ENCODE measurements around the gene HDAC11. TPM values are rescaled to one million over a fixed set of nuclear protein-coding genes. Genes with fewer than 3 reads are reported as not detected.
A peak's percentile ranks its signal among the peaks of the same experiment; 100 is the strongest.

The HDAC11 gene
- total RNA-seq, 1 experiment from 2014 or later: 7.1 TPM

DNA sequence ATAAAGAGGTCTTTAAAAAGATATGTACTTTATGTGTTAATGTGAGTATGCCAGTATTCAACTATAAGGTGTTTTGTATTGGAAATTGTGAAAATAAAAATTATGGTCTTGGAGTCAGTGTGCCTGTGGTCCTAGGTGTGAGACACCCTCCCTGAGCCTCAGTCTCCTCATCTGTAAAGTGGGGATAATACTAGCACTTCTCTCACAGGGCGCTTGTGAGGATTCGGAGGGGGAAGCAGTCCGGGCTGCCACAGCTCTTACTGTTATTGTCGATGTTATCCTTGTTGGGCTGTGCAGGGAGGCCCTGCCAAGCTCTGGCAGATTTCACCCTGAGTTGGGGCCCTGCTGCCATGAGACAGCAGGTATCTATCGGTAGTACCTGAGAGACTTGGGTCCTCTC, 42.1 kb downstream of the HDAC11 start:
- DNase-seq (ENCODE audit: low read depth): no peak

DNA sequence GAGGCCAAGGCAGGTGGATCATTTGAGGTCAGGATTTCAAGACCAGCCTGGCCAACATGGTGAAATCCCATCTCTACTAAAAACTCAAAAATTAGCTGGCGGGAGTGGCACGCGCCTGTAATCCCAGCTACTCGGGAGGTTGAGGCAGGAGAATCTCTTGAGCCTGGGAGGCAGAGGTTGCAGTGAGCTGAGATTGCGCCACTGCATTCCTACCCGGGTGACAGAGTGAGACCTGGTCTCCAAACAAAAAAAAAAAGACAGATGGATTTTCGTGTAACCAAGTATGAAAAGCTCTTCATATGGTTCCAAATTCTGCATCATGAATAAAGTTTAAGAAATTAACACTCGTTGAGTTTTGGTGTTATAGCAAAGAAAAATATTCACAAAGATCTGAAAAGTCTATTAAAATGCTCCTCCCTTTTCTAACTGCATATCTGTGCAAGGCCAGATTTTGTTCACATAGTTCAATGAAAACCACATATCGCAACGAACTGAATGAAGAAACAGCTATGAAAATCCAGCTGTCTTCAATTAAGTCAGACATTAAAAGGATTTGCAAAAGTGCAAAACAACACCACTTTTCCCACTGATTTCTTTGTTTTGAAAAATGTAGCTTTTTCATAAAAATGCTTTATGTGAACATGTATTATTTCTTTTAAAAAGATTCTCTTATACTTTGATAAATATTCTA, 45.0 kb downstream of the HDAC11 start:
- DNase-seq (ENCODE audit: low read depth): peak; percentile 22

DNA sequence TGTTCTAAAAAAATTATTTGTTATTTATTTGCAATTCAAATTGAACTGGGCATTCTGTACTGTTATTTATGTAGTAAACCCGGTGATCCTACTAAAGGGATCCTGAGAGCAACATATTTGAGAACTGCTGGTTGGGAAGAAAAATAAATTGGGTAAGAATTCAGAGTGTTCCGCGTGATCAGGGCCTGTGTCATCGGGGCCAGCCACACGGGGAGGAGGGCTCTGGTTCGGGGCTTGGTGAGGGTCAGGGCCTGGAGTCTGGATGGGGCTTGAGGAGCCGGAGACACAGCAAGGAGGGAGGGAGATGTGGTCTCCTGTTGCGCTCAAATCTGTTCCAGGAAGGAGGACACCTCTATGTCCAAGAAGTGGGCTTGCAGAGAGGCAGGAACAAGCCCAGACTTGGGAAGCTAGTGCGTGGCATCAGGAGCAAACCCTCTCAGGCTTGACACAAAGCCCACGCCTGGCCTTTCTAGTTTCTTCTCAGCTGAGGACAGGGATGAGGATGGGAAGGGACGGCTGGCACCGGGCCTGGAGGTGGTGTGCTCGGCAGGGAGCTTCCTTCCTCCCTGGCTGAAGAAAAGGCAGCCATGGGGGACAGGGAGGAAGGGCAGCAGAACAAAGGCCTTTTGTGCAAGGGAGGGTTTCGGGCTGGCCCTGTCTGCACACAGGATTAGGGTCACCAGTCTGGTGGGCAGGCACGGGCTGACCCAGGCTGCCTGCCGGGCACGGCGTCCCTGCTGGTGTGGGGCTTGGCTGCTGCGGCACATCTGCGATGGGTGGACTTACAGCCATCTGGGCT, 45.9 kb downstream of the HDAC11 start:
- no peak for DNase-seq (ENCODE audit: low read depth)

DNA sequence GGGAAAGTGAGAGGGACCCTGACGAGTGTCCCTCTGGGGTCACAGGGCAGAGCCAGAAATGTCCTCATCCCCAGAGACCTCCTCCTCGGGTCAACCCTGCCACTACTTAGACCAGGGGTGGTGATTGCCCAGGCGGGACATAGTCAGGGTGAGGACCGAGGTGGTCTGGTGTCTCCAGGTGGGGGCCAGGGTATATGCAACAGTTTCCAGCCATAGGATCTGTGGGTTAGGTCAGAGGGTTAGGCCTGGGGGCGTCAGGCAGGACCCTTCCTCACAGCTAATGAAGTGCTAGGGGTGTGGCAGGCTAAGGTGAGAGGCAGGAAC, 46.5 kb downstream of the HDAC11 start:
- no peak for DNase-seq (ENCODE audit: low read depth)

- no peak for DNase-seq (ENCODE audit: low read depth)
These were observed 48.2 kb downstream of the HDAC11 start for GRCh38 chr3:13528217-13528867.

DNA sequence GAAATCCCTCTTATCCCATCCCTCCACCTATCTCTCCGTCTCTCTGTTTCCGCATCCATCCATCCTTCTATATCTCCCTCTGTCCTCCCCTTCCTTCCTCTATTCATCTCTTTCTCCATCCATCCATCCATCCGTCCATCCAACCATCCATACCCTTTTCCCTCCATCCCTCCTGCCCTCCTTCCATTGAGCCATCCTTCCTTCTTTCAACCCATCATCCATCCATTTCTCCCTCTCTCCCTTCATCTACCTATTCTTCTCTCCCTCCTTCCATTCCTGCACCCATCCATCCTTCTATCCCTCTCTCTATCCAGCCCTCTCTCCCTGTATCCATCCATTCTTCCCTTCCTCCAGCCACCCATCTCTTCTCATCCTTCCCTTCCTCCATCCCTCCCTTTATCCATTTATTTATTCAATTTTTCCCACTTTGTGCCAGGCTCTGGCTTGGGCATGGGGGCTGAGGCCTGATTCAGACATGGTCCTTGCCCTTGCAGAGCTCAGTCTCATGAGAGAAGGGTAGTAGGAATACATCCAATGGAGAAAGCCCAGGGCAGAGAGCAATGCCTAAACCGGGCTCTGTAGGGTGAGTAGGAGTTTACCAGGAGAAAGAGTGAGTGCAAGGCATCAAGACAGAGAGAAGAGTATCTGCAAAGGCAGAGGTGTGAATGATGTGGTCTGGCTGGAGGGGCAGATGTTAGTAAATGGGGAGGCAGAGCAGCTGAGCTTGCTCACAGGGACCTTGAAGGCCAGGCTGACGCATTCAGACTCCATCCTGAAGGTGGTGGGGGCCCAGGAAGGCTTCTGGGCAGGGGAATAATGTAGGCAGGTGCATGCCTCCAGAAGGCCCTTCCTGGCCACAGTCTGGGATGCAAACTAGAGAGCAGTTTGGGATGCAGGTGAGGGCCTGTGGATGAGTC, 49.3 kb downstream of the HDAC11 start:
- no peak for DNase-seq (ENCODE audit: low read depth)

DNA sequence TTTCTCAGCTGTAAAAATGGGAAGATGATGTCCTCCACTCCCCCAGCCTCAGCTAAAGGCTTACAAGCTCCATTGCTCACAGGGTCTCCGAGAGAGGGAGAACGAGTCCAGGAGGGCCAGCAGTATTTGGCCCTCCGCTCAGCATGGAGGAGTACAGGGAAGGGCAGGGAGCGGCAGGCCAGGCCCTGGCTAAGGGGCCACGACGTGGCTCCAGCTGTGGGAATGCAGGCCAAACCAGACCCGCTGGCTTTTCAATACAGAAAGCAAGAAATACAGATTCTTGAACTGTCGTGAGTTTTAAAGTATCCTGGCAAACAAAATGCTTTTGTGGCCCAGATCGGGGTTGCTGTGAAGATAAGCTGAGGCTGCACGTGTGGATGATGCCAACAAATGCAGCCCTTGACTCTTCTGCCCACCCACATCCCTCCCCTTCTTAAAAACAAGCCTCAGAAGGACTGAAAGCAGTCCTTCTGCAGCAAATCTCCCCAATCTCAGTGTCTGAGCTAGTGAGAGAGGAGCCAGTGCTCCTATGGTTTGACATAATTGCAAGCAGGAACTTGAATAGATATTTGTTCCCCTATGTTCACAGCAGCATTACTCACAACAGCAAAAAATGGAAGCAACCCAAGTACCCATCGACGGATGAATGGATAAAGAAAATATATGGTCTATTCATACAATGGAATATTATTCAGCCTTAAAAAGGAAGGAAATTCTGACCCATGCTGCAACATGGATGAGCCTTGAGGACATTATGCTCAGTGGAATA, 50.3 kb downstream of the HDAC11 start:
- DNase-seq (ENCODE audit: low read depth): no peak

- no peak for DNase-seq (ENCODE audit: low read depth)
These were observed 52.0 kb downstream of the HDAC11 start for GRCh38 chr3:13532085-13532484.

DNA sequence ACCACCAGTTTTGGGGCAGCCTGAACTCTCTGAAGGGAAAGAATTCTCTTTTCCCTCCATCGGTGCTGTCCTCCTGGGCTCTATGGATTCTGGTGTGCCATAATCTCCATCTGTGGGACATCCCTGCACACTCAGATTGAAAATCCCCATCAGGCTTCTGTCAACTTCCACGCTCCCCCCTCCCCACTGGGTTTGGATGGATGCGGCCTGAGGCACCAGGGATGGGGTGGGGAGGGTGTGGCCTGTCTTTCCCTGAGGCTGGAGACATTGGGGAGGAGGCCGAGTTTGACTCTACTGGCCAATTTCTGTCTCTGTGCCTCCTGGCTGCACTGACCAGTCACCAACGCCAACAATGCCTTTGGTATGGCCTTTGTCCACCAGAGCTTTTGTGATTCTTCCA, 52.5 kb downstream of the HDAC11 start:
- no peak for DNase-seq (ENCODE audit: low read depth)

- DNase-seq (ENCODE audit: low read depth): no peak
These were observed 53.8 kb downstream of the HDAC11 start for GRCh38 chr3:13533885-13534301.

DNA sequence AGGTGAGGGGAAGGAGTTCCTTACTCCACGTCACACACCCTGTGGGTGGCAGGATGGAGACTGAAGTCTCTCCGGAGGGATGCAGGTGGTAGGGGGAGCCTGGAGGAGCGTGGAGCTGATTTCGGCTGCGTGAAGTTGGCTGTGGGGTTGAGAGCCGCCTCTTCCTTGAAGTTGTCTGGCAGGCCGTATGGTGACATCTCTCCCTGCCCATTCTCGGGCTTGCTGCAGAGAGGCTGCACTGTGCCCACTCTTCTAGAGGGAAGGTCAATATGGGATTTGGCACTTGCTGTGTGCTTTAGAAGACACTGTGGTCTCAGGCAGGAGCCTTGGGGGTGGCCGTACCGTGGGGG, 55.4 kb downstream of the HDAC11 start:
- DNase-seq (ENCODE audit: low read depth): no peak

DNA sequence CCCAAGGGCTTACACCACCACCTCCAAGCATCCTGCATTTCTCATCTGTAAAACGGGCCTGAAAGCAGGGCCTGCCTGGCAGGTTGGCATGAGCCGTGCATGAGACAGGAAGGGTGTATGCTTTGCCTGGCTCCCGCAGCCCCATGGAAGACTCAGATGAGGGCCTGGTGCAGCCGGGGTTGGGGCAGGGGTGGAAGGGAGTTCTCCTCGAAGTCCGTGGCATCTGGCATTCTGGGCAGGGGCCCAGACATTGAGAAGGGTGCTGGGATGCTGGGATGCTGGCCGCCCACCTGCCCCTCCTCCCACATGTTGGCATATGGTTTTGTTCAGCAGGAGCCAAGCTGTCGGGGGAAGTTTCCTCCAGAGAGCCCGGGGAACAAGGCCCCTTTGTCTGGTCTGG, 55.8 kb downstream of the HDAC11 start:
- no peak for DNase-seq (ENCODE audit: low read depth)

GRCh38 chr3:13536432-13536831, 56.3 kb downstream of the HDAC11 start:
- DNase-seq (ENCODE audit: low read depth): no peak

DNA sequence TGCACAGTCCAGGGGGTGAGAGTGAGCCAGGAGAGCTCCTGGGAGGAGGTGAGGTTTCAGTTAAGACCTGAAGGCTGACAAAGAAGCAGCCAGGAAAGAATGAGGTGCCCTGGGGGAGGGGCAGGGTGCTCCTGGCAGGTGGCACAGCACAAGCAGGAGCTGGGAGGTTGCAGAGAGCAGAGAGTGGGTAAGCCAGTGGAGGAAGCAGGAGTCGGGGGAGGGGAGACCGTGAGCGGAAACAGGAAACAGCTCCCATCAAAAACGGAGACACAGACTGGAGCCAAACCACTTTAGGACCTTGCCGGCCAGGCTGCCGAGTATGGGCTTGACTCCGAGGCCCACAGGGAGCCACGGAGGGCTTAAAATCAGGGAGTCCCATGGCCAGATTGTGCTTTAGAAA, 56.7 kb downstream of the HDAC11 start:
- DNase-seq (ENCODE audit: low read depth): no peak

GRCh38 chr3:13537244-13537908, 57.3 kb downstream of the HDAC11 start:
- no peak for DNase-seq (ENCODE audit: low read depth)

GRCh38 chr3:13537909-13538296, 57.8 kb downstream of the HDAC11 start:
- peak; percentile 94 for DNase-seq (ENCODE audit: low read depth)

DNA sequence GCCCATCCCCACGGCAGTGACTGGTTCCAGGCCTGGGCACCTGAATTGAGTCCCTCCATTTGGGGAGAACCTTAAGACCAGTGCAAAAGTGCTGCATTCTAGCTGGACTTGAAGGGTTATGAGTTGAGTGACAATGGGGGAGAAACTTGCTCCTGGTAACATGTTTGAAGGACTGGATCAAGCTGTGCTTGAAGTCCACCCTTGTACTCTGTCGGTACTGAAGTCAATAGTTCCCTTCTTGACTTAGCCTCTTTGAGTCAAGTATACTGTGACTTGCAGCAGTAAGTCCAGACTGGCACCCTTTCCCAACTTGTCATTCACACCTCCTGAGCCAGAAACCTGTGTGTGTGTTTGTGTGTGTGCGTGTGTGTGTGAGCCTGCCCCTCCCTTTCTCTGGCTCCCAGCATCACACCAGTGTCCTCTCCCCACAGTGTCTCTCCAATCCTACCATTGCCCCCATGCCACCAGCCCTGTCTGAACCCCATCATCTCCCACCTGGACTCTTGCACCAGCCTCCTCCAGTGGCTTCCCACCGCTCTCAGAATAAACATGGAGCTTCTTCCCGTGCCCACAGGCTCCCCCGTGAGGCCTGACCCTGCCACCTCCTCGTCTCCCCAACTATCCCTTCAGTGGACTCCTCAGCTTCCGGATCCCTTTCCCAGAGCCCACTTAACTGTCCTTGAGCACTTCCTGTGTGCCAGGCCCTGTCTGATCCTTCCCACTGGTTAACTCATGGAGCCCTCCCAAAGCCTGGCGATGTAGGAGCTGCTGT, 58.6 kb downstream of the HDAC11 start:
- DNase-seq (ENCODE audit: low read depth): no peak

DNA sequence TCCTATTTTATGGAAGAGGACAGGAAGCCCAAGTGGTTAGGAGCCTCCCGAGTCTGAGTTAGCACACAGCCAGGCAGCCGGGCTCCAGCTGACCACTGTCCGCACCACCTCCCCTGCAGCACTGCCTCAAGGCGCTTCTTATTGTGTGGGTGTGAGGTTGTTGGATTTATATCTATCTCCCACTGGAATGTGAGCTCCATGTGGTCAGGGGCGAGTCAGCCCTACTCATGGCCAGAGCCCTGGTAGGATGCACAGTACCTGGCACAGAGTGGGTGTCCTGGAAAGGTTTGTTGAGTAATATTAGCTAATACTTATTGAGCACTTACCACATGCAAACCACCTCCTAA, 59.2 kb downstream of the HDAC11 start:
- peak; percentile 57 for DNase-seq (ENCODE audit: low read depth)

DNA sequence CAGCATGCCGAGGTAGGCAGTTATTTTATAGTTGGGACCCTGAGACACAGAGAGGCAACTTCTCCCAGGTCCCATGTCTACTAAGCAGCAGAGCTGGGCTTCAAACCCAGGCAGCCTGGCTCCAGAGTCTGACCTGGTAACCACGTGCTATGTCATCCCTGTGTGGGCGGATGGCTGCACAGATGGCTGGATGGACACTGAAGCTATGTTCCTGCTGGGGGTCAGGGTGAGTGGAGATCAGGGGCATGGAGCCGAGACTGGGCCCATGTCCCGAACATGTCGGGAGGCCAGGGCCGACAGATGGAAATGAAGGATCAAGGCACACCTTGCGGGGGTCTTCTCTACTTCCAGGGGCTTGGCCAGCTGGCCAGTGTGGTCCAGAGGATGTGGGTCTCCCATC, 59.6 kb downstream of the HDAC11 start:
- DNase-seq (ENCODE audit: low read depth): peak; percentile 30

All from LHCN-M2 (cell line).